Fibroblast of mammary gland (primary cell): Measurements from ENCODE around the gene BET1.

Experiments
- DNase-seq: peaks from one replicate; pipeline ENCODE4 v3.0.0-alpha.2; 2010; ENCODE audit warnings: low read depth
- H3K4me3 ChIP-seq: 2 replicates; pipeline ENCODE4 v1.5.1; 2011; ENCODE audit warnings: low read depth, mild to moderate bottlenecking, low read length, moderate library complexity; ENCODE audit not compliant: control insufficient read depth
- TF ChIP-seq, protein P1 (sequence below): conservative IDR thresholded peaks from 2 replicates; pipeline ENCODE4 v1.5.1; 2011; ENCODE audit warnings: low read depth, low read length, inconsistent platforms; ENCODE audit not compliant: control insufficient read depth, insufficient read depth

BET1 gene

DNA sequence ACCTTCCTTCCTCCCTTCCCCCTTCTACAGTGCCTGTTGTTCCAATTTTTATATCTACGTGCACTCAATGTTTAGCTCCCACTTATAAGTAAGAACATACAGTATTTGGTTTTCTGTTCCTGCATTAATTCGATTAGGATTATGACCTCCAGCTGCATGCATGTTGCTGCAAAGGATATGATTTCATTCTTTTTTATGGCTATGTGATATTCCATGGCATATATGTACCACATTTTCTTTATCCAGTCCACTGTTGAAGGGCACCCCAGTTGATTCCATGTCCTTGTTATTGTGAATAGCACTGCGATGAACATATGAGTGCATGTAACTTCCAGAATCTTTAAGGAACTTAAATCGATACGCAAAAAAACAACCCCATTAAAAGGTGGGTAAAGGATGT is 39.9 kb downstream of the BET1 start:
- no peak for DNase-seq
- TF ChIP-seq, protein P1, sequence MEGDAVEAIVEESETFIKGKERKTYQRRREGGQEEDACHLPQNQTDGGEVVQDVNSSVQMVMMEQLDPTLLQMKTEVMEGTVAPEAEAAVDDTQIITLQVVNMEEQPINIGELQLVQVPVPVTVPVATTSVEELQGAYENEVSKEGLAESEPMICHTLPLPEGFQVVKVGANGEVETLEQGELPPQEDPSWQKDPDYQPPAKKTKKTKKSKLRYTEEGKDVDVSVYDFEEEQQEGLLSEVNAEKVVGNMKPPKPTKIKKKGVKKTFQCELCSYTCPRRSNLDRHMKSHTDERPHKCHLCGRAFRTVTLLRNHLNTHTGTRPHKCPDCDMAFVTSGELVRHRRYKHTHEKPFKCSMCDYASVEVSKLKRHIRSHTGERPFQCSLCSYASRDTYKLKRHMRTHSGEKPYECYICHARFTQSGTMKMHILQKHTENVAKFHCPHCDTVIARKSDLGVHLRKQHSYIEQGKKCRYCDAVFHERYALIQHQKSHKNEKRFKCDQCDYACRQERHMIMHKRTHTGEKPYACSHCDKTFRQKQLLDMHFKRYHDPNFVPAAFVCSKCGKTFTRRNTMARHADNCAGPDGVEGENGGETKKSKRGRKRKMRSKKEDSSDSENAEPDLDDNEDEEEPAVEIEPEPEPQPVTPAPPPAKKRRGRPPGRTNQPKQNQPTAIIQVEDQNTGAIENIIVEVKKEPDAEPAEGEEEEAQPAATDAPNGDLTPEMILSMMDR: no peak
- H3K4me3 ChIP-seq: no peak overlapping the region

DNA sequence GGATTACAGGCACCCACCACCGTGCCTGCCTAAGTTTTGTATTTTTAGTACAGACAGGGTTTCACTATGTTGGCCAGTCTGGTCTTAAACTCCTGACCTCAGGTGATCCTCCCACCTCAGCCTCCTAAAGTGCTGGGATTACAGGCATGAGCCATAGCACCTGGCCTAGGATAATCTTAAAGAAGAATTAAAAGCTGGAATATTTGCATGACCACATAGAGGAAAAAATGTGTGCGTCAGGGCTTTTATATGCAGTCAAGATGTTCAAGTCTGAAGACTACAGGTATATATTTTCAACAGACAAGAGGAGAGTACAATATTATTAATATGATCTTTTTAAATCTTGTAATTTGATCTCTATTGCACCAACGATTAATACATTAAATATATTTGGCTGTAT is 43.2 kb downstream of the BET1 start:
- no peak for DNase-seq
- TF ChIP-seq, protein P1: no peak
- no peak overlapping the region for H3K4me3 ChIP-seq

- no peak for DNase-seq
- TF ChIP-seq, protein P1: no peak
- no peak overlapping the region for H3K4me3 ChIP-seq
These were observed 45.5 kb downstream of the BET1 start for GRCh38 chr7:93958651-93959050.

DNA sequence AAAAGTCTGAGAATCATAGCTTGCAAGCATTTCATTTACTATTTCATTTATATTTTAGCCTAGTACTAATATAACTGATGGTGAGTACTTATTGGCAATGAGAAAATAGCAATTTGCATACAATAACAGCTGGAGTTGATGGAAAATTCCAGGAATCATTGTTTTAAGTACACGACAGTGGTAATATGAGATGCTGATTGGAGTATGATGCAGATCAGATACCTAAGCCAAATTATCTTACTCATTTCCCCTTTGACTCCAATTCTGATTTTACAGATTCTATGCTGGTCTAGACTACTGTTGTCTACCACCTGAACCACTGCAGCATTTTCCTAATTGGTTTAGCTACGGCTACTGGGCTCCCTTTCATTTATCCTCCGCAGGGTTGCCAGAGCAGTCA is 45.9 kb downstream of the BET1 start:
- peak; percentile 81 for DNase-seq
- H3K4me3 ChIP-seq: no peak overlapping the region
- TF ChIP-seq, protein P1: no peak

- H3K4me3 ChIP-seq: no peak overlapping the region
- DNase-seq: no peak
- TF ChIP-seq, protein P1: no peak
These were observed 46.4 kb downstream of the BET1 start for GRCh38 chr7:93957767-93958166.

DNA sequence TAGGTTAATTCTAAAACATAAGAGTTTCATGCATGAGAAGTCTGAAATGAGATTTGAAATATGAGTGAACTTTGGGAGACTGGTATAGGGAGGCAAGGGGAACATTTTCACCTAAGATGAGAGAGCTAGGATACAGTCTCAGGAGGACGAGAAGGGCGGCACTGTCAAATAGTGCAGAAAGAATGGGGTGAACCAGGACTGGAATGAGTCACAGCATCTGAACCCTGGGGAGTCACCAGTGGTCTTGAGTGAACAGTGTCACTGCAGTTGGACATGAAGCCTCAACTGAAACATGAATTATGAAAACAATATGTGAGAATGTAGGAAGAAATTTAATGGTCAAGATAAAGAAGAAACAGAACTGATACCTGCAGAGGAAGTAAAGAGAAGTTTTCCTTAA is 48.9 kb downstream of the BET1 start:
- no peak overlapping the region for H3K4me3 ChIP-seq
- TF ChIP-seq, protein P1: no peak

GRCh38 chr7:93949423-93949822 is 54.7 kb downstream of the BET1 start:
- TF ChIP-seq, protein P1: no peak
- H3K4me3 ChIP-seq: no peak overlapping the region
- peak; percentile 92 for DNase-seq

More for the DNA sequence above, 48.9 kb downstream of the BET1 start:
- no peak for DNase-seq
